Muscle layer of duodenum (tissue), 2 donors: ENCODE data around the gene RIMBP2.

Experiments used
- H3K27ac ChIP-seq: one replicate; pipeline ENCODE4 v1.7.0; 2013; ENCODE audit warnings: mild to moderate bottlenecking, low read length
- H3K27me3 ChIP-seq: one replicate; pipeline ENCODE4 v1.7.0; 2013; ENCODE audit warnings: low read depth, mild to moderate bottlenecking, control low read depth, low read length
- H3K36me3 ChIP-seq, 2 donors: one replicate each; pipeline ENCODE4 v1.7.0; 2013; ENCODE audit warnings: low read length in 2 of 2, control low read depth in 1 of 2, mild to moderate bottlenecking in 1 of 2; ENCODE audit not compliant: insufficient read depth in 2 of 2, control insufficient read depth in 1 of 2
- H3K4me1 ChIP-seq, 2 donors: one replicate each; pipeline ENCODE4 v1.7.0; 2013; ENCODE audit warnings: low read length in 2 of 2, mild to moderate bottlenecking in 2 of 2, control low read depth in 1 of 2, moderate library complexity in 1 of 2; ENCODE audit not compliant: insufficient read depth in 2 of 2, control insufficient read depth in 1 of 2
- H3K4me3 ChIP-seq, 2 donors: one replicate each; pipeline ENCODE4 v1.7.0; 2013; ENCODE audit warnings: low read length in 2 of 2, low read depth in 1 of 2, mild to moderate bottlenecking in 1 of 2
- H3K9me3 ChIP-seq, 2 donors: one replicate each; pipeline ENCODE4 v1.7.0; 2013; ENCODE audit warnings: low read length in 2 of 2, control low read depth in 1 of 2, mild to moderate bottlenecking in 1 of 2; ENCODE audit not compliant: control insufficient read depth in 1 of 2
- donor health status: healthy.

Gene RIMBP2

DNA sequence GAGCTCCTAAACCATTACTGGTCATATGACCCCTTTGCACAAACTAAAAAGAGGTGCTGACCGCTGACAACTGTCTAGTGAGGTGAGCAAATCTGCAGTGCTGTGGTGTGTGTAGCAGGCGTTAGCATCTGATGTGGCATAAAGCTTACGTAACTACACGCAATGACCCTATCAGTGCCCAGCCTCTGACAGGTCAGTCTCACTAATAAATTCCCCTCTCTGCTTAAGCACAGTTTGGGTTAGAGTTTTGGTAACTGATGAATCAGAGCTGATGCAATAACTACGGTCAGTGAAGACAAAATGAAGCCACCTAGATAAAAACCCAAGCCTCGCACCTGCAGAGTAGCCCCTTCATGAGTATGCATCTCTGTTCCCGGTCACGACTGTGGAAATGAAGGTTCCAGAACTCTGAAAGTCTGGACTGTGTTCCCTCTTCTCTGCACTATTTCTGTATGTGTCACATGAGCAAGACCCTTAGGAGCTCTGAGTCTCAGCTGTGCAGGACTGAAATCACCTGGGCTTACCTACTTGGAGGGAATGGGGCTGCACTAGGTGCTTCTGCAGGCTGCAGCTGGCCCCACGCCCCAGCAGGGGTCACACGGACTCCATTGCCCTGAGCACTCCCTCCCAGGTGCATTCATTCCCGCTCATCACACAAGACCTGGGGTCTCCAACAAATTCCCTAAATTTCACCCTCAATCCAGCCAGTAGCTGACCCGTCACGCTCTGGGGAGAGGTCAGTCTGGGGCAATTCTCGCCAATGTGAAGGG is 54.4 kb downstream of the RIMBP2 start:
- H3K27me3 ChIP-seq: no peaks in the 10 kb centered on the region
- no peaks in the 10 kb centered on the region for H3K4me1 ChIP-seq
- H3K4me3 ChIP-seq: no peak overlapping the region
- no peaks in the 10 kb centered on the region for H3K36me3 ChIP-seq
- peaks cover 0 to 2% of the 10 kb centered on the region in 2 donors for H3K9me3 ChIP-seq
- no peak overlapping the region for H3K27ac ChIP-seq

DNA sequence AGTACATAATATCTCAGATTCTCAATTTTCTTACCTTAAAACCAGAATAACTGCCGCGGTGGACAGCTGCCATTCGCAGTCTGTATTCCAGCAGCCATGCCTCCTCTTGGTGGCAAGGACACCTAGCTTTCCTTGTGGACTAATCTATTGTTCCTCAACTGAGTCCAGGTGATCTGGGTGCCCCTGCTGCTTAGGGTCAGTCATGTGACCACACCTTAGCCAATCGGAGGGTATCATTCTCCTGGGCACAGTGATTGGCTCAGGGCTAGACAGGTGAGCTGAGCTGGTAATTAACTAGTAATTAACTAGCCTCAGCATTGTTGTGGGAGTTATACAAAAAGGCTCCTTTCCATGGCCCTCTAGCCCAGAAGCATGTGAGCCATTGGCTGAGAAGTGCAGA is 55.0 kb downstream of the RIMBP2 start:
- Histone ChIP-seq H3K9me3 (peaks cover 0 to 2% of the 10 kb centered on the region in 2 donors), H3K27ac (no peak overlapping the region), H3K4me1 (no peaks in the 10 kb centered on the region), H3K4me3 (no peak overlapping the region), H3K27me3 (no peaks in the 10 kb centered on the region), H3K36me3 (no peaks in the 10 kb centered on the region)

DNA sequence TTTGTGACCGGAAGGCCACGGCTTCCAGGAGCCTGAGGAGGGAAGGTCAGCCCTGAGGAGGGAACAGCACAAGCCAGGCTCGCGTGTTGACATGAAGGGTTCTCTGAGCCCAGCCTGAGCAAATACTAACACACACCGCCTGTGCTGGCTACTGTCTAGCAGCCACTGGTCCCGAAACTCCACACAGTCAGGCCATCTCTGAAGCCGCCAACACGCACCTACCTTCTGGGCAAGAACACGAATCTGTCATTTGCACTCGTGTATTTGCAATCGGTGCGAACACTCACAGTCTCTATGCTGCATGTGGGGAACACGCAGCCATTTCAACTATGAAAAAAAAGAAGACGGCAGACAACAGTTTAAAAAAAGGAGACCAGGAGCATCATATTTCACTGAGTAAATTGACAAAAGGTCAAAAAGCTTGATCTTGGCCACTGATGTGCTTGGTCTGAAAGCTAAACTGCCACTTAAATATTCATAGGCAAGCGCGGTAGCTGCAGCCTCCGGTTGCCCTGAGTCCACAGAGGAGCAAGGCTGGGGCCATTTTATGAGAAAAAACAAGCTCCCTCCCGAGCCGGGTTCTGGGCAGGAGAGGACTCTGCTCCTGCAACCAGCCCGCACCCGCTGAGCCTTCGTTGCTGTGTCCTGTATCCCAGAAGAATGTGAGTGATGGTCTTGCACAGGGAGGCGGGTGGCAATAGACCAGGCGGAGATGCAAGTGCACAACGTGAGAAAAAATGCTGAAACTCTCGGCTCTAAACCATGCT is 57.8 kb downstream of the RIMBP2 start:
- no peak overlapping the region for H3K4me3 ChIP-seq
- H3K27ac ChIP-seq: no peak overlapping the region
- no peaks in the 10 kb centered on the region for H3K4me1 ChIP-seq
- no peaks in the 10 kb centered on the region for H3K36me3 ChIP-seq
- no peaks in the 10 kb centered on the region for H3K27me3 ChIP-seq
- peaks cover 0 to 8% of the 10 kb centered on the region in 2 donors for H3K9me3 ChIP-seq

DNA sequence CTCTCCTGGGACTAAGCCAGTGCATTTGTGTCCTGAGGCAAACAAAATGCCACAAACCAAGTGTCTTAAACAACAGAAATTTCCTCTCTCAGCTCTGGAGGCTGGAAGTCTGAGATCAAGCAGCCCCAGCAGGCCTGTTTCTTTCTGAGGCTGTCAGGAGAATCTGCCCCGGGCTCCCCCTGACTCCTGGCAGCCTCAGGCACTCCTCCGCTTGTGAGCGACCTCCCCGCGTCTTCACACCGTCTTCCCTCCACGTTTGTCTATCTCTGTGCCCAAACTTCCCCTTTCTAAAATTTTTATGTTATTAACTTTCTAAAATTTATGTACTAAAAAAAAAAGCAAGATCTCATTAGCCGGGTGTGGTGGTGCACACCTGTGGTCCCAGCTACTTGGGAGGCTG is 59.7 kb downstream of the RIMBP2 start:
- Histone ChIP-seq H3K36me3 (no peaks in the 10 kb centered on the region), H3K27me3 (no peaks in the 10 kb centered on the region), H3K4me1 (no peaks in the 10 kb centered on the region), H3K27ac (no peak overlapping the region), H3K4me3 (no peak overlapping the region), H3K9me3 (peaks cover 0 to 9% of the 10 kb centered on the region in 2 donors)

DNA sequence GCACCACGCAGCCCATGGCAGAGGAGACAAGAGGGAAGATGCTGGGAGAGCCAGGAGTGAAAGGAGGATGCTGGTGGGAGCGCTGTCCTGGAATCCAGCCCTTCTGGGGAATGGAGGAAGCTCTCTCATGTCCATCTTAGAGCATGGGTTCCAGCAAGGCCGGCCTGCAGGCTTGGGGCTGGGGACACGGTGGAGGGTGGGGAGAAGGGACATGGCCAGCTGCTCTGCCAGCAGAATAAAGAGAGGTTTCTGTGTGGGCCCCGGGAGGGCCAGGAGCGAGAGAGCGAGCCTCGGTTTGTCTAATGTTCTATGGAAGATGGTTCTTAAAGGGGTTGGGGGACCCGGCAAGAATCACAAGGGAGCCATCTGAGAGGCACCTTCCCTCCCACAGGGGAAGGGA is 60.2 kb downstream of the RIMBP2 start:
- no peaks in the 10 kb centered on the region for H3K27me3 ChIP-seq
- peaks cover 0 to 9% of the 10 kb centered on the region in 2 donors for H3K9me3 ChIP-seq
- H3K4me1 ChIP-seq: no peaks in the 10 kb centered on the region
- no peak overlapping the region for H3K4me3 ChIP-seq
- H3K36me3 ChIP-seq: no peaks in the 10 kb centered on the region
- H3K27ac ChIP-seq: no peak overlapping the region

DNA sequence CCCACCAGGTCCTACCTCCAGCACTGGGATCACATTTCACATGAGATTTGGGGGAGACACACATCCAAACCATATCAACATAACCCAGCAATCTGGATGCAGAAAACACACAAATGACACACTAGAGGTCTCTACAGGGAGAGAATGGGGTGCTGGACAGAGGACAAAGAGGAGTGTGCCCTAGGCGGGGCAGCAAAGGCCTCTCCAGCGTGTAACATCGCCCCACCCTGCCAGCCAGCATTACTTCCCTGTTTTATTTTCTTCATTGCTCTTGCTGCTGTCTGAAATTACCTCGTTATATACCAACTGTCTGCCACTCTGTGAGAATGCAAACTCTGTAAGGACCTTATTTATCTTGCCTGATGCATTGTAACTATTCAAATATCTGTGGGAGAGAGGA is 61.1 kb downstream of the RIMBP2 start:
- H3K27me3 ChIP-seq: no peaks in the 10 kb centered on the region
- H3K9me3 ChIP-seq: peaks cover 0 to 9% of the 10 kb centered on the region in 2 donors
- H3K4me1 ChIP-seq: no peaks in the 10 kb centered on the region
- no peak overlapping the region for H3K27ac ChIP-seq
- H3K36me3 ChIP-seq: no peaks in the 10 kb centered on the region
- H3K4me3 ChIP-seq: no peak overlapping the region

DNA sequence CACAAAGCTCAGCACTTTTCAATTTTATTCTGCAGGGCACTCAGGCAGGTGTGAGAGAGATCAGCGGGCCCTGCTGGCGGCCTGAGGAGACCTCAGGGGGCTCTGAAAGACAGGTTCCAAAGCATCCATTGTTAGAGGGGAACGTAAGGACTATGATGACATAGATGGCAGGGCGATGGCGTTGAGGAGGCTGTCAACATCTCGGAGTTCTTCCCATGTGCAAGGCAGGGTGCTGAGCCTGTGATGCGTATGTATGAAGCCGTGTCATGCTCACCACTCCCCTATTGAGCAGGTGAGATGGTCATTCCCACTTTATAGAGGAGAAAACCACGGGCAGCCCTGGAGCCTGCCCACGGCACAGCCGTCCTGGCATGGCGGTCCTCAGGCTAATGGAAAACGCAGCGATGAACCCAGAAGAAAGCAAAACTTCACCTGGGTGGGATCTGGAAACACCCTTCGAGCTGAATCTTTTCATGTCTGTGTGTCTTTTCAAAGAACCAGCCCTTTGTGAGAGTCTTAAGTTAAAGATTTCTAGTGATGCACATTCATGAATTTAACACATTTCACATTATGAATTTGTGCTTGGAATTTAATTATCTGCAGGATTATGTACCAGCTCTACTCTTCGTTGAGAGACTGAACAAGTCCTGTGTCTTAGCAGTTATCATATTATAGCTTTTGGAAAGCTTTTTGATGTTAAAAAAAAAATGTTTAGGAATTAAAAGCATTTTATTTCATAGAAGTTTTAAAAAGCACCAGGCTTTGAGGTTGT is 64.7 kb downstream of the RIMBP2 start:
- Histone ChIP-seq H3K36me3 (no peaks in the 10 kb centered on the region), H3K9me3 (peaks cover 0 to 6% of the 10 kb centered on the region in 2 donors), H3K4me1 (no peaks in the 10 kb centered on the region), H3K27me3 (no peaks in the 10 kb centered on the region), H3K27ac (no peak overlapping the region), H3K4me3 (no peak overlapping the region)

DNA sequence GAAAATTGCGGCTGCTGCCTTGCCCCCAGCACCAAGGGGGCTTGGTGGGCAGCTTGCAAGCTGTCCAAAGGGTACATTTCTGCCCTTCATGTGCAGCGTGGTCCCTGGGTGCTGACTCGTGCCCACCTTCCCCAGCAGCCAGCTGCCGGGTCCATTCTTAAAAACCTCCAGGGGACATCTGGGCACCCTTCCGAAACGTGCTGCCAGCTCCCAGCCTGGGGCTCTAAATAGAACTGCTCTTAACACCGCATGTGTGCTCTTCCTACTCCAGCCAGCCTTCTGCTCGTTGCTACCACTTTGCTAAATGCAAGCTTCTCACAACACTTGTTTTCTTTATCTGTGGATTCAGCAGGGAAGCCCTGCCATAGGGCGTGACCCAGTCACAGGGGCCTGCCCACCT is 66.0 kb downstream of the RIMBP2 start:
- peaks cover 0 to 6% of the 10 kb centered on the region in 2 donors for H3K9me3 ChIP-seq
- H3K36me3 ChIP-seq: no peaks in the 10 kb centered on the region
- no peaks in the 10 kb centered on the region for H3K4me1 ChIP-seq
- H3K27ac ChIP-seq: no peak overlapping the region
- H3K27me3 ChIP-seq: no peaks in the 10 kb centered on the region
- no peak overlapping the region for H3K4me3 ChIP-seq

DNA sequence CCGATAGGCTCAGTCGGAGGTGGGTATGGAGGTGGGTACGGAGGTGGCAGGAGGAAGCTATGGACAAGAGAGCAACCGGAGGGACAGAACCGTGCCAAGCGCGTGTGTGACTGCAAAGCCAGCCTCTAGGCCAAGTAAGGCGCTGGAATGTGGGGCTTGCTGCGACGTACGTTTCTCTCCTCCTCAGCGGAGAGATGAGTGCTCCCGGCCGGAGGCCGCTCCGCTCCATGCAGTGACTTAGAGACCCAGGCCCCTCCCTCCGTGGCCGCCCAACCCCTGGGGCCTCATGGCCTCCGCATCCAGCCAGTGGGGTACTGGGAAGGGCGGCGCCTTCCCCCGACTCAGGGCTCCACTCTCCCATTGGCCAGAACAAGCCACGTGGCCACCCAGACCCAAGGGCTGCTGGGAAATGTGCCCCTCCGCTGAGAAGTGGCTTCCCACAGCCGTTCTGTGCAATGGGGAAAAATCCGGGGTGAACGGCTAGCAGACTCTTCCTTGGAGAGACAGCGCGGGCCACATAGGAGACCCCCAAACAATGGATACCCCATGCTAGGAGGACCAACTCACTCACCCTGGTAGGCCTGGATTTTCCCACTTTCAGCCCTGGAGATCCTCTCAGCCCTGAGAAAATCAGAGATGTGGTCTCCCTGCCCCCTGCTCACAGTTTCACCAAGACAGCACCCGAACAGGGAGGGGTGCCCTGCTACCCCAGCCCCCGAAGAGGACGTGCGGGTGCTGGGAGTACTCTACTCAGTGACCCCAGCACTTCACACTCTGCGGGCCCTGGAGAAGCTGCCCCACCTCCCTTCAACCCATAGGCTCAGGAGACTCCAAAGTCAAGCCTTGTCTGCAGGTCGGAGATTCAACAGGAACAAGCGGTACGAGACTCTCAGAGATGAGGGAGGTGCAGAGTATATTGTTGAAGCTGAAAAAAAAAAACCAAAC is 66.7 kb downstream of the RIMBP2 start:
- Histone ChIP-seq H3K4me3 (no peak overlapping the region), H3K9me3 (peaks cover 0 to 10% of the 10 kb centered on the region in 2 donors), H3K27ac (no peak overlapping the region), H3K27me3 (no peaks in the 10 kb centered on the region), H3K4me1 (no peaks in the 10 kb centered on the region), H3K36me3 (no peaks in the 10 kb centered on the region)

DNA sequence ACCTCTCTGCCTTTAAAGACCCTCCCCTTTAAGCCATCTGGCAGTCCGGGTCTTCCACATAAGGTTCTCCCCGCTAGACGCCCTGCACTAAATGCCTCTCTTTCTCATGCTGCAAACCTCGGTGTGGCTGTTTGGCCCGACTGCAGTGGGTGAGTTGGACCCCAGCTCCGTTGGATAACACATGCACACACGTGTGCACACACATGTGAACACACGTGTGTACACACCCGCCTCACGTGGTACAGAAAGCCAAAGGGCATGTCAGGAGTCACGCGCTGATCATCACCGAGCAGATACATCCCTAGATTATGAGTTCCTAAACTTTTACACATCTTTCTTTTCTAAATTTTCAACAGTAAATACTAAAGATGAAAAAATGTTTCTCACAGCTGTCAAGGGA is 68.3 kb downstream of the RIMBP2 start:
- H3K27me3 ChIP-seq: no peaks in the 10 kb centered on the region
- H3K4me3 ChIP-seq: no peak overlapping the region
- H3K27ac ChIP-seq: no peak overlapping the region

More for the DNA sequence above, 68.3 kb downstream of the RIMBP2 start:
- Histone ChIP-seq H3K9me3 (peaks cover 0 to 4% of the 10 kb centered on the region in 2 donors), H3K36me3 (no peaks in the 10 kb centered on the region), H3K4me1 (no peaks in the 10 kb centered on the region)
